ENCODE data around the gene PKP2.
A peak's percentile ranks its signal among the peaks of the same experiment; 100 is the strongest.
"Not testable (repeated sequence)": the region's sequence is repeated elsewhere in the genome, so short reads cannot be mapped to it uniquely, and the experiment has no call there.

The PKP2 gene

DNA sequence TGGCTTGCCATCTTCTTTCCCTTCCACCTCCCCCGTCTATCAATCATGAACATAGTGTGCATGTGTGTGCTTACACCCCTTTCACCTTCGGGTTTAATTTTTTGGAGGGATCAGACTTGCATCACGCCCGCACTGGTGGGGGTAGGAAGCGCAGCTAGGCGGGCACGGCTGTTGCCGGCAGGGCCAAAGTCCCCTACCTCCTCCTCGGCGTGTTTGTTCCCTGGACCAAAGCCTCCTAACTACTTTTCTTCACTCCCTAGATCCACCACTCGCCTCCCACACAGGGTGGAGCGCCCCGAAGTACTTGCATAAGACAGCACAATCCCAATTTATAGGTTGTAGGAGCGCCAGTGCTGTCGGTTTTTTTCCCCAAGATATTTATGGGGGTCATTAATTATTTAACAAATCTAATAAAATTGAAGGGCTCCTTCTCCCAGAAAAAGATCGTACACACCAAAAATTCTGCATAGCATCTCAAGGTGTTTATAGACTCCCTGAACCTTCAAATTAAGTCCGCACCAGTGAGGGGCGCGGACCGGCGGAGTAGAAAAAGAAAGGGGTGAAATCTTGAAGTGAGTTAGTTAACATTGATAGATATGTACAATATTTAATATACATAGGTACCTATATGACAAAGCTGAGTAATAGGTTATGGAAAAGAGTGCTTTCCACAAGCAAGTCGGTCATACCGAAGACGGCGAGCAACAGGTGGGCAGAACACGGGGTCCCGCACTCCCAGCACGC lies 717 bp downstream of the PKP2 start:
- DNase-seq, result no peak

DNA sequence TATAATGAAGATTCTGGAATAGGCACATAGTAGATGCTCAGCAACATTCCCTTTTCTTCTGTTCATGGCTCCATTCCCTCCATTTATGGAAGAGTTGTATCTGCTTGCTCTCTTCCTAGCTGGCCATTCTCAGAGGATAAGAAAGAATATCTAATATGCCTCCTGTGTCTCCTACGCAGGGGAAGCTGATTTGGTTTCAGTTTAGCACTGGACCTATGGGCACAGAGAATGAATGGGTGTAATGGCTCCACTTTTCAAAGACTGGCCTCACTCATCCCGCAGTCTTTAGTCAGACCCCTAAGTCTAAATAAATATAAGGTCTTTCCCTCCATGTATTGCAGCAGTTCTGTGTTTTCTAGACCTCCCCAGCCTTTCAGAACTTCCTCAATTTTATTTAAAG lies 2.0 kb downstream of the PKP2 start:
- no peak for DNase-seq

- no peak for DNase-seq
Observed at GRCh38 chr12:32893458-32893857, 3.1 kb downstream of the PKP2 start.

DNA sequence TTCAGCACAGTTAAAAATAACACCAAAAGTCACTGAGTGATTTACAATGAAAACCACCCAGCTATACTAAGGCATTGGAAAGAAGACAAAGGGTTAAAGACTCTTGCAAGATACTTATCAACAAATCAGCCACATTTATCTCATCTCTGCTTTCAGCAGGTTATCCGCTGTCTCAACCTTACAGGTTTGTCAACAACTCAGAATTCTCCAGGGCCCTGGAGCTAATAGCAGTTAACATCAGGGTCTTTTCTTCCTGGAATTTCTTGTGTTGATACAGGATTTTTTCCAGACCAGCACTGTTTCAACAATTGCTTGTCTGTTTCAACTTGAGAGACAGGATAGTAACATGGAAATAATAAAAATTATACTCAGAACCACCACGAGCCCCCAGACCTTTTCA lies 3.5 kb downstream of the PKP2 start:
- no peak for DNase-seq

- not testable (repeated sequence) for DNase-seq
Observed at GRCh38 chr12:32892369-32892768, 4.2 kb downstream of the PKP2 start.

DNA sequence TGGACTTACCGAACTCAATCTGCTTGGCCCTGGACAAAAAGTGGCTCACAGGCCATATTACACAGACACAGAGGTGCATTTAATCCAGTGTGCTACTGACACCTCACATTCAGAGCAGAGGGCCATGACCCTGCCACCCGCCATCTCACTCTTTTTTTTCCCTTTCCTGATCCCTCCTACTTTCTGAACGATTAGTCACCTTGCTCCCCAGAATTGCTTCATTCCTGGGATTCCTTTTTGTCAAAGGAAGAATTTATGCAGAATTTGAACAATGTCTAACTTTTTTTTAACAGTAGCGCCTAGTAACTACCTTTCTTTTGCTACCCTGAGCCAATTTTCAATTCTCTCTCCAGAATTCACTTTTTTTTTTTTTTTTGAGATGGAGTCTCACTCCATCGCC lies 4.6 kb downstream of the PKP2 start:
- DNase-seq, result no peak

GRCh38 chr12:32891526-32891925 lies 5.1 kb downstream of the PKP2 start:
- DNase-seq, result no peak

GRCh38 chr12:32889011-32889760 lies 7.4 kb downstream of the PKP2 start:
- DNase-seq, result no peak

GRCh38 chr12:32887058-32887457 lies 9.5 kb downstream of the PKP2 start:
- no peak for DNase-seq

DNA sequence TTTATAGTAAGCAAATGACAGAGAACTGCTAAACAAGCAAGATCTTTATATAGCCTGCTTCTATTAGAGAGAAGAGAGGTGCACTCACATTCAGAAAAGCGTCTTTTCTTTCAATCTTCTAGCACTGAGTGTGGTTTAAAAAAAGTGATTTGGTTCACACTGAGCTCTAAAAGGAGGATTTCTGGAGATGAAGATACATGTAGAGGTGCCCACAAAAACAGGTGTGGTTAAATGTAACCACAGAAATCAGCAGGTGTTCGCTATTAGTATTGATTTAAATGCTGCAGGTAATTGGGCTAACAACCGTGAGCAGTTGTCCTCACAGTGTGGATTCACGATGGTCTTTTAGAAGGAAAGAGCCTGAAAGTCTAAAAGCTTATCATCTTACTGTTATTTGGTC lies 10.7 kb downstream of the PKP2 start:
- DNase-seq, result no peak

GRCh38 chr12:32884962-32885361 lies 11.6 kb downstream of the PKP2 start:
- DNase-seq, result no peak

DNA sequence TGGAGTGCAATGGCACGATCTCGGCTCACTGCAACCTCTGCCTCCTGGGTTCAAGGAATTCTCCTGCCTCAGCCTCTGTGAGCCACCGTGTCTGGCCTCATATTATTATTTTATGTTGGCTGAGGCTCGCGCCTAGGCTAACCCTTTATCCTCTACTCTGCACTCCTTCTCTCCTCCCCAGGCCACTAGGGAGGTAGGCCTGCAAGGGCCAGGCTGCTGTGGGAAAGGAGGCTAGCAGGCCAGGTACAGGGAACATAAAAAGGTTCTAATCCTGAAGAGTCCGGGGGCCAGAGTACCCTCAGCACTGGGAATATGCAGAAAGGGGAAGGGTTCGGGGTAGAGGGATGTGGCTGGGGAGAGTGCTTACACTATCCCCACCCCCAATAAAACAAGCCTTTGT lies 14.9 kb downstream of the PKP2 start:
- no peak for DNase-seq

- no peak for DNase-seq
Observed at GRCh38 chr12:32881107-32881506, 15.5 kb downstream of the PKP2 start.

DNA sequence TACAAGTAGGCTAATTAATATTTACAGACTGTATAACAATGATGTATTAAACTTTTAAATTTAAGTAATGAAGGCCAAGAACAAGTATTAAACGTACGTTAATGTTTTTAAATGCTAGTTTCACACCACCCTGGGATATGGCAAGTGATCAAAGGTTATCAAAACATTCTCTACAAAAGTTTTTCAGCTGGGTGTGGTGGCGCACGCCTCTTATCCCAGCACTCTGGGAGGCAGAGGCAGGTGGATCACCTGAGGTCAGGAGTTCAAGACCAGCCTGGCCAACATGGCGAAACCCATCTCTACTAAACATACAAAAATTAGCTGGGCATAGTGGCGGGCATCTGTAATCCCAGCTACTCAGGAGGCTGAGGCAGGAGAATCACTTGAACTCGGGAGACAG lies 17.5 kb downstream of the PKP2 start:
- DNase-seq, result not testable (repeated sequence)

DNA sequence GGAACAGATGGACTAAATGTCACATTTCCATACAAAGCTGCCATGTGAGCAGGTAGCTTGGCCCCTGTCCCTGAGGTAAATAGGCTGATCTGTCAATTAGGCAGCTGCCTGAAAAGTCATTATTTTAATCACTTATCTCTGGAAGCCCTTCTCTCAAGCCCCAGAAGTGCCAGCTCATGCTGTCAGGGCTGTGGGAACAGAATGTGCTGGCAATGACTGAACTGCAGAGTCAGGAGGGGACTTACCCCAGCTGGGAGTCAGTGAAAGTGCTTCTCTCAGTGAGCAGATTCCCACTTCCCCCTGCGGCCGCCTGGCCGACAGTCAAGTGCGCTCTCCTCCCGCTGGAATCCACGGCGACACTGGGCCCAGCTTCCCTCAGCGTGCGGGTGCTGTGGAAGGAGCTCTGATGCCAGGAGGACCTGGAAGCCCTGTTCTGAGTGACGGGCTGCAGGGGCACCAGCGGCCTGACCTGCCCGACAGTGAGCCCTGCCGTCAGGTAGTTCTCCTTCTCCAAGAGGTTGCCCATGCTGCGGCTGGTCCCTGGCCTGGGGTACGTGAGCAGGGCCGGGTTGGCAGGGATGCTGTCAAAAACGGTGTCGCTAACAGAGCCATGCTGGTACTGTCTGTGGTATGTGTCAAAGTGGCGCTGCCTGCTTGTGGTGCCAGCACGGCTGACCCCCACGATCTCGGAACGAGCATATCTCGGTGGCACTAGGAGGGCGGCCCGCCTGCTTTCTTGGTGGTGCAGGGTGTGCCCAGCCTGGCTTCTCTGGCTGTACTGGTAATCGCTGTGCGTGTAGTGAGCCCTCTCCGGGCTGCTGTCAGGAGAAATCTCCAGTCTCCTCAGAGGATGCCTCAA lies 18.7 kb downstream of the PKP2 start:
- peak; percentile 90 for DNase-seq

- DNase-seq, result no peak
Observed at GRCh38 chr12:32876004-32876403, 20.6 kb downstream of the PKP2 start.

DNA sequence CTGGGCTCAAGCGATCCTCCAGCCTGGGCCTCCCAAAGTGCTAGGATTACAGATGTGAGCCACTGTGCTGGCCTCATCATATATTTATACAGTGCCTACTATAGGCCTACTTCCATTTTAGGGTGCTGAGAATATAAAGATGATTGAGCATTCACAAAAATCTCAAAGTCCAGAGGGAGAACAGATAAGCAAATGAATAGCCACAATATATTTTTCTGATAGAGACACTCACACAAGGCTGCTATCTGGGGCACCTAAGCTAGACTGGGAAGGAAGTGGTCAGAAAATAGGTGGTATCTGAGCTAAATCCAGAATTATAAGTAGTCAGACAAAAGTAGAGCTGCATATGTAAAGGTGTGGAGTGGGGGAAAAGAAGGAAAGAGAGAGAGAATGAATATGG lies 21.6 kb downstream of the PKP2 start:
- DNase-seq, result no peak

DNA sequence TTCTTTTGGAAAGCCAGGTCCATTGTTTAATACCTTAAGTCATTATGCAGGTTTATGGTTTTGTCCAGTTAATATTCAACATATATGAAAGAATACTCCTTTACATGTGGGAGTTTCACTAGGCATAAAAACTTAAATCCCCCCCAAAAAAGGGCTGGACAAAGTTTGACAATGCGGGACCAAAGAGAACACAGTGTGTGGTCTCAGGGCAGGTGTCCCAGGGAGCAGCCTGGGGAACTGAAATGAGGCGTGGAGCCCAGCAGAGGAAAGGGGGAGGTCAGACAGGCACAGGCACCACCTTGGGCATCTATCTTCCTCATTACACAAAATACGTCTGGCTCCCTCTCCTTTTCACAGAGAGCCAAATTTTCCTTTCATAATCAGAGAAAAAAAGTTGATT lies 22.5 kb downstream of the PKP2 start:
- DNase-seq, result no peak

DNA sequence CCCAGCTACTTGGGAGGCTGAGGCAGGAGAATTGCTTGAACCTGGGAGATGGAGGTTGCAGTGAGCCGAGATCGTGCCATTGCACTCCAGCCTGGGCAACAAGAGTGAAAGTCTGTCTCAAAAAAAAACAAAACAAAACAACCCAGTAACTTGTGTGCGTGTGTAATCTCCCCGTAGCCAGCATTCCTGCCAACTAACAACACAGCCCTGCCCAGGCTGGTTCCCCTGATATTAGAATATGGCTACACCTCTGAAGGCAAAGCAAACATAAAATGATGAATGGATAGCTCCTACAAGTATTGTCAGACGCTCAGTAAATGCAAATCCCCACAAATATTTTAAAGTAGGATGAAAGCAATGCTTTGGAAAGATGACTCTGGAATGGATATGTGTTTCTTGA lies 24.2 kb downstream of the PKP2 start:
- DNase-seq, result not testable (repeated sequence)

- no peak for DNase-seq
Observed at GRCh38 chr12:32870716-32871115, 25.9 kb downstream of the PKP2 start.

DNA sequence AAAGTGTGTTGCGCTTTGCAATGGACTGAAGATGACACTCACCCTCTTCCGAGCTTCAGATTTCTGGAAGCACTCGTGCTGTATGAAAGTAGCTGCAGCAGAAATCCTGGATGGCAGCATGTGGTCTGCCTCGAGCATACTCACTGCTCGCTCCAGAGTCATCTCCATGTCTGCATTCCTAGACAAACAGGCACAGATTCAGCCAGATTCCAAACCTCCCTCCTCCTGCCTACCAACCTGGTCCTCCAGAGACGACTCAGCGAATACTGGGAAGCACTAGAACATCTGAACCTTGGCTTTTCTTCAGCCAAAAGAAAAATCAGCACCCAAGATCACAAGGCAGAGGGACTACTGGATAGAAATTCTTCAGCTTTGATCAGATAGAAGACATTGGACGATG lies 27.7 kb downstream of the PKP2 start:
- DNase-seq, result no peak

DNA sequence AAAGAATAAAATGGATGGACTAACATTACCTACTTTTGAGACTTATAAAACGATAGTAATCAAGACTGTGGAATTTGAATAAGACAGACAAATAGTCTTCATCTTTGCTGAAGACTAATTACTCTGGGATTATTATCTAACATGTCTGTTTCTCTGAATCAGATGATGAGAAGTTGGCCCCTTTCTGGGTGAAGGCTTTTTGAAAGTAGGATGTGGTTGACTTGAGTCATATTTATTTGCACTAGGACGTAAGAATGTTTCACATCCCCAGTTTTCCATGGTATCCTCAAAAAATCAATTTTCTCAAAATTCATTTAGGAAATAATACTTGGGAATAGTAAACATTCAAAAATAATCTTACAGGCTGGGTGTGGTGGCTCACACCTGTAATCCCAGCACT lies 31.8 kb downstream of the PKP2 start:
- DNase-seq, result no peak

- DNase-seq, result no peak
Observed at GRCh38 chr12:32863128-32863527, 33.4 kb downstream of the PKP2 start.

DNA sequence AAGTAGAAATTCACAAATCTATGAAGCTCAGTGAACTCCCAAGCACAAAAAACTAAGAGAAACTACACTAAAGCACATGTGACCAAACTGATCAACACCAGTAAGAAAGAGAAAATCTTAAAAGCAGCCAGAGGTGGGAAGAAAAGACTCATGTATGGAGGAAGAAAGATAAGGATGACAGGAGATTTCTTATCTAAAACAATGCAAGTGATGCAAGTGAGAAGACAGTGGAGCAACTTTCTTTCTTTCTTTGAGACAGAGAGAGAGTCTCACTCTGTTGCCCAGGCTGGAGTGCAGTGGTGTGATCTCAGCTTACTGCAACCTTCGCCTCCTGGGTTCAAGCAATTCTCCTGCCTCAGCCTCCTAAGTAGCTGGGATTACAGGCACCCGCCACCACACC lies 34.9 kb downstream of the PKP2 start:
- not testable (repeated sequence) for DNase-seq
